Measurements from ENCODE around the gene SECISBP2L.

- TF ChIP-seq, protein P1, sequence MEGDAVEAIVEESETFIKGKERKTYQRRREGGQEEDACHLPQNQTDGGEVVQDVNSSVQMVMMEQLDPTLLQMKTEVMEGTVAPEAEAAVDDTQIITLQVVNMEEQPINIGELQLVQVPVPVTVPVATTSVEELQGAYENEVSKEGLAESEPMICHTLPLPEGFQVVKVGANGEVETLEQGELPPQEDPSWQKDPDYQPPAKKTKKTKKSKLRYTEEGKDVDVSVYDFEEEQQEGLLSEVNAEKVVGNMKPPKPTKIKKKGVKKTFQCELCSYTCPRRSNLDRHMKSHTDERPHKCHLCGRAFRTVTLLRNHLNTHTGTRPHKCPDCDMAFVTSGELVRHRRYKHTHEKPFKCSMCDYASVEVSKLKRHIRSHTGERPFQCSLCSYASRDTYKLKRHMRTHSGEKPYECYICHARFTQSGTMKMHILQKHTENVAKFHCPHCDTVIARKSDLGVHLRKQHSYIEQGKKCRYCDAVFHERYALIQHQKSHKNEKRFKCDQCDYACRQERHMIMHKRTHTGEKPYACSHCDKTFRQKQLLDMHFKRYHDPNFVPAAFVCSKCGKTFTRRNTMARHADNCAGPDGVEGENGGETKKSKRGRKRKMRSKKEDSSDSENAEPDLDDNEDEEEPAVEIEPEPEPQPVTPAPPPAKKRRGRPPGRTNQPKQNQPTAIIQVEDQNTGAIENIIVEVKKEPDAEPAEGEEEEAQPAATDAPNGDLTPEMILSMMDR (optimal IDR thresholded peaks at IDR 0.05 in 1 of 3, IDR thresholded peaks at IDR 0.05 in 1 of 3, conservative IDR thresholded peaks at IDR 0.05 in 1 of 3; ENCODE audit: extremely low read depth in 1 of 3, insufficient read depth in 2 of 3, low read length in 3 of 3) = no peak
- TF ChIP-seq EZH2 (IDR thresholded peaks at IDR 0.05; ENCODE audit: low read length) = no peak
These were observed 14.7 kb upstream of the SECISBP2L start for GRCh38 chr15:49060710-49061495.

Measured in keratinocyte (primary cell).